Embryonic facial prominence (tissue), 1 donor: ENCODE data around the gene MACROD2.
"Not testable (repeated sequence)": the region's sequence is repeated elsewhere in the genome, so short reads cannot be mapped to it uniquely, and the experiment has no call there.

Experiments used
- DNase-seq: peaks from one replicate; pipeline ENCODE4 v3.0.0-alpha.2; 2016; ENCODE audit errors: extremely low spot score

Gene MACROD2

DNA sequence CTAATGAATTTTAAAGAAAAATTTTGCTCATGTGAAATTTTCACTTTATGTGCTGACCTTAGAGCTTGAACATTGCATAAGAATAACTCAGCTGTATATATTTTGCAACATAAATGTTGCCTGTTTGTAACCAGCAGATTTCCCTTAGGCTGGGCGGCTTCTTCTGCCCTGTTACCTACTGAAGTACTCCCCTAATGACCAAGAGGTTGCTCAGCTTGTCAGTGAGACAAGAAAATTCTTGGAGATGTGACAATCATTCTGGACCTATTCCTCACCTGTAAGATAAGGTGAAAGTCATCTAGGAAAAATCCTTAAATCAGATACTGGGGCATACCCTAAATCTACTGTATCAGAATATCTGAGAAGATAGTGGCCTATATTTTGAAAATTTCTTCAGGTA lies 1516.2 kb downstream of the MACROD2 start:
- no peak for DNase-seq

- no peak for DNase-seq
Measured at GRCh38 chr20:15512916-15513315, 1517.6 kb downstream of the MACROD2 start.

GRCh38 chr20:15515691-15516090 lies 1520.4 kb downstream of the MACROD2 start:
- no peak for DNase-seq

GRCh38 chr20:15520930-15521524 lies 1525.7 kb downstream of the MACROD2 start:
- DNase-seq, result no peak

DNA sequence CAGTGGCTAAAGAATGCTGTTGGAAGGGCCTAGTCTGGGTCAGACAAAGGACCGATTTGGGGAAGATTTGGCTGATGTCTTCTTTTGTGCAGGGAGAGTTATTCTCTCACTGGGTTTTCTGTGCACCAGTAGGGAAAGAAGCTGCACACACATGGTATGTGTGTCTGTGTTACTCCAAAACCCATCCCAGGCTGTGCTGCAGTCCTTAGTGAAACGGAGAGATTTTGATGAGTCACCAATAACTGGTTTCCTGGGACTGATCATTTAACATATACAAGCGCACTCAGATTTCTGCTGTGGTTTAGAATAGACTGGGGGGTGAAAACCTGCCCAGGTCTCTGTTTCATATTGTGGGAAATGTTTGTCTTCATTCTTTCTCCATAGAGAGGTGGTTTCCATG lies 1528.1 kb downstream of the MACROD2 start:
- no peak for DNase-seq

DNA sequence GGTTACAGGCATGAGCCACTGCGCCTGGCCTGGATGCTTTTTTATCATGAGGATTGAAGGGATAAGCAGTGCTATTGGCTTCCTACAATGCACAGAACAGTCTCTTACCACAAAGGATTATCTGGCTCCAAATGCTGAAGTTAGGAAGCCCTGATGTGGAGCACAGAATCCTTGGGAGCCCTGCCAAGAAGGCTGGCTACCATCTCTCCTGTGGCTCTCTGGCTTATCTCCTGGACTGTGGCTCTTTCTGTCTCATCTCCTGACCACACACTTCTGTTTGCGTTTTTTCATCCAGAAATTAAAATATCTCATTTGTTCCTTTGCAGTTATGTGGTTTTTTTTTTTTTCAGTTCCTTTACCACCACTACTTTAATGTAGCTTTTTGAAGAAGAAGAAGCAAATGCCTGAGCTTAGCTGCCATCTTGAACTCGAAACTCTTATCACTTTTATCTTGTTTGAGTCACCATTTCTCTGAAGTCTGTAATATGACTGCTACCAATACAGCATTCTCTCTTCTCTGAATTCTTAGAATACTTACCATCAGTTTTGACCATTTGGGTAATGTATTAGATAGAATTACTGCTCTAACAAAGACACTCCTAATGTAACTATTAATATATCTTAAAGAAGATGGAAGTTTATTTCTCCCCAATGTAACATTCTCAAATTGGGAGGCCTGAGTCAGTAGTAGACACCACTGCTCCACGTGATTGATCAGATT lies 1533.2 kb downstream of the MACROD2 start:
- no peak for DNase-seq

DNA sequence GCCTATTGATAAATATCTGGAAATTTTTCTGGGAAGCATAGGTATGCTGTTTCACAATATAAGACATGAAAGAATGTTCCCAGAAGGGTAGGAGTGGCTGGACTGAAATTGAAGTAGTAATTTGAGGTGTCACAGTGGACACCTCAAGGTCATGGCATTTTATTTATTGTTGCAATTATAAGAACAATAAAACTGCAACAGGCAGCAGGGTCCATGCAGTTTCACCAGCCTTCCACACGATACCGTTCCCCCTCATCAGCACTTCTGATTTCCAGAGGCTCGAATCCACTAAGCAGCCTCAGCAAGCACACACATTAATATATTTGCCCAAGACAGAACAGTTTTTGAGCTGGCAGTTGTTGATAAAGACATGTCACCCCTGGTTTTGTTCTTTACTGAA lies 1540.5 kb downstream of the MACROD2 start:
- DNase-seq, result no peak

GRCh38 chr20:15537200-15537599 lies 1541.9 kb downstream of the MACROD2 start:
- DNase-seq, result not testable (repeated sequence)

GRCh38 chr20:15542655-15543054 lies 1547.3 kb downstream of the MACROD2 start:
- DNase-seq, result no peak

DNA sequence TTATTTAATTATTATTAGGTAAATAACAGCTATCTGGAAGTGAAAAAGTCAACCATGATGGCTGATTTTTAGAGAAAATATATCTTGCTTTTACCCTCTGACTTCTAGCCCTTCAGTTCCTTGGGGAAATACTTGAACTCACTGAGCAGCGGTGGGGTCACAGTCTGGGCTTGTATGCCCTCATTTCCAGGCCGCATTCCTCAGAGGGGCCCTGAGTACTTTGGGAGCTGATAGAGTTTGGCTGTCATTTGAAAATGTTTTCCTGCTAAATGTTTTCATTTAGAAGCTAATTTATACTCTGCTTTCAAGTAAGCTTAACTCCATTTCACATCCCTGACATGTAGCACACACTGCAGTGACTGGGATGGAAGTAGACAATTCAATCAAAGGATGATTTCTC lies 1549.4 kb downstream of the MACROD2 start:
- no peak for DNase-seq

- no peak for DNase-seq
Measured at GRCh38 chr20:15546525-15547023, 1551.3 kb downstream of the MACROD2 start.

- DNase-seq, result no peak
Measured at GRCh38 chr20:15547119-15547518, 1551.8 kb downstream of the MACROD2 start.

- DNase-seq, result no peak
Measured at GRCh38 chr20:15550116-15550870, 1555.0 kb downstream of the MACROD2 start.

DNA sequence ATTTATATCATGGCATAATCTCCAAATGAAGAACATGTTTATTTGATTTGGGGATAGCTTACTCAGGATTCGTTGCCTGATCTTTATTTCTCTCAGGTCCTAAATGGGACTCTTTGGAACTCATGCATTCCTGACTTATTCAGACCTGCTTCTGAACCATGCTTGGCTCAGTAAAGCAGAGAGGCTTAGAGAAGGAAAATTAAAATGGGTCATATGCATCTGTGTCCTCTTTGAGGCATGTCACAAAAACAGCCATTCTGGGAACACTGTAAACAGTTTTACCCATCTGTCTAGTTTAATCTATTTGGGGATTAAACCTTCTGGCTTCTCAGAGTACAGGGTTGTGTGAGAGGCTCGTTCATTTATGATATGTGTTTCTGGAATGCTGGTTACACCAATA lies 1560.6 kb downstream of the MACROD2 start:
- DNase-seq, result no peak

DNA sequence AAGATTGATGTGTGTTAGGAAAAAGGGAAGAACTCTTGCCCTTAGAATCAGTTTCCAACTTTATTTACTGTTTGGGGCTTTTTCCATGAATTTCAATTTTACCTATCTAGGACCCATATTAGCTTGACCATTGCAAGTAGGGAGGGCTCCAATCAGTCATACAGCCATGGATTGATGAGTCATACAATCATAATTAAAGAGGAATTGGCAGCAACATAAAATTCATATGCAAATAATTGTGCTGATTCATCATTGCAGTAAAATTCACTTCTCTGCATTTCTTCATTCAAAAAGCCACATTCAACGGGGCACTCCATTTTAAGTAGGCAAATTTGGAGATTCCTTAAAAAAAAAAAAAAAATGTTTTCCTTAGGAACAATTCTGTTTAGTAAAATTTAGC lies 1561.6 kb downstream of the MACROD2 start:
- no peak for DNase-seq

DNA sequence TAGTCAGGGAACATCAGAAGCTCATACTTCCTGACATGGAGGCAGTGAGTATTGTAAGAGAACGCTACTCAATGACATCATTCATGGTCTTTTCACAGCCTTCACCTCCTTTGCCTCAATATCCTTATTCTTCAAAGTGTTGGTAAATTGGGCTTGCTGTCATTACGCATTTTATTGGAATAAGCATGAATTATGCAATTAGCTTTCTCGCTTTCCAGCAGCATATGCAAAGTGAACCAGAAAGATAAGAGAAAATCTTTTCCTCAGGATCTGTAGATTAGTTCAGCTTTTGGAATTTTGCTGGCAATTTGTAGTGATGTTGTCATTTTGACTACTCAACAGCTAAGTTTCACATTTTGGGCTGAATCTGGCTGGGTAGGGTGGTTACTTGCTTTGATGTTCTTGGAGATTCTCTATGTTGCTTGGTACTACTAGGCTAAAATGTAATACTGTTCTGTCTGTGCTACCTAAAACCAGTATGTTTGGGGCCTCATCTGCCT lies 1565.8 kb downstream of the MACROD2 start:
- DNase-seq, result no peak

DNA sequence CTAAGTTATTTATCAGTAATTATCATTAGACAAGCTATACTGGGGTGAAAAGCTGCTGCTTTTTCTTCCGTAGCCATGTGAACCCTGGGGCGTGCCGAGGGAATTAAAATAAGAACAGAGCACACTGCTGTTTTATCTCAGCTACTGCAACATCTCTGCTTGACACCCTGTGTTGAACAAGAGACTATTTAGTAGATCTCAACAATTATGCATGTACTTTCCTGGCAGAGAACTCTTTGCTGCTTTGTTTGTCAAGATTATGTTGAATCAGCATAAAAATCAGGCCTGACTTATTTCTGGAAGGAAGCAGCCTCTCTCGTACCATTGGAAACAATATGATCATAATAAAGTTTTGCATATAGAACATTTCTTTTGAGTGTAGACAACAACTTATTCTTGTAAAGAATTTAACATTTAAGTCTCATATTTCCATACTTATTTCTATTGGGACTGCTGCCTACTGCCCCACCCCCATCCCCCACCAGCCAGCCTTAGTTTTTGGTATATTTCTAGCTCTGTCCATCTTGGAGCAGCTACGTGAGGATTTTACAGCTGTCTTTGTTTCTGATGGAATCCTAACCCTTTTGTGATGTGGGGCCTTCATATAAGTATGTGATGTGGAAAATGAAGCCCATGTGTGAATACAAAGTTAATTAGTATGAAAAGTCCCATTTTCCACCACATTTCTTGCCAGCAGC lies 1566.5 kb downstream of the MACROD2 start:
- no peak for DNase-seq

GRCh38 chr20:15563836-15564235 lies 1568.5 kb downstream of the MACROD2 start:
- no peak for DNase-seq

- no peak for DNase-seq
Measured at GRCh38 chr20:15564981-15565380, 1569.7 kb downstream of the MACROD2 start.

DNA sequence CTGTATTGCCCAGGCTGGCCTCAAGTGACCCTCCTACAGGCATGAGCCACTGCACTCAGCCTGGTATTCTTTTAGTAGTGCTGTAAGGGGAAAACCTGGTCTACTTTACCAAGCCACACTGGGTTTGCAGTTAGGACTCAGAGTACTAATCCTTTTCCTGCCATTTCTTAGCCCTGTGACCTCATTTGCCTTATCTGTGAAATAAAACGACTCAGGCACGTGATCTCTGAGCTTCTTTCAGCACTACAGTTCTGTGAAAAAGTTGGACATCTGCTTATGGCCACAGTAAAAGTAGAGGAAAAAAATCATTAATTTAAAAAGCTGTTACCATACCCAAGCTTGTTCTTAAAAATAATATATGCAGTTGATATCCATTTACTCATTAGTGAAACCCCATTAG lies 1570.5 kb downstream of the MACROD2 start:
- no peak for DNase-seq

- DNase-seq, result no peak
Measured at GRCh38 chr20:15567219-15567618, 1571.9 kb downstream of the MACROD2 start.

GRCh38 chr20:15570156-15570555 lies 1574.8 kb downstream of the MACROD2 start:
- no peak for DNase-seq
